Panc1 (cell line): ENCODE measurements around the gene TEX51.

ENCODE experiments used
- CTCF ChIP-seq: fragments of 450-650 bp; IDR thresholded peaks from 2 replicates; pipeline ENCODE4 v1.5.1; 2017; ENCODE audit warnings: mild to moderate bottlenecking
- POLR2AphosphoS5 ChIP-seq: IDR thresholded peaks from 2 replicates; pipeline ENCODE4 v1.6.1; 2012; ENCODE audit warnings: mild to moderate bottlenecking, low read depth, low read length, moderate library complexity
- TCF7L2 ChIP-seq: IDR thresholded peaks from 2 replicates; pipeline ENCODE4 v1.6.1; 2011; ENCODE audit warnings: mild to moderate bottlenecking, low read depth, low read length, inconsistent platforms

- TF ChIP-seq CTCF (no peak), TCF7L2 (no peak), POLR2AphosphoS5 (no peak)
Observed at GRCh38 chr2:126894585-126895182, 4.0 kb upstream of the TEX51 start.
